Measurements from ENCODE around the gene GRB2. TPM values are rescaled to one million over a fixed set of nuclear protein-coding genes. Genes with fewer than 3 reads are reported as not detected.

The GRB2 gene
- total and polyA plus RNA-seq, 12 donors = 23.5 to 85.5 (median 52.0) TPM

- Histone ChIP-seq H3K36me3 (no peaks in the 10 kb centered on the region), H3K27ac (peak overlapping the region in 4 of 10 donors; percentile 33 to 64 (median 50)), H3K4me3 (no peak overlapping the region), H3K27me3 (no peaks in the 10 kb centered on the region), H3K9me3 (no peaks in the 10 kb centered on the region), H3K4me1 (peaks cover 0 to 19% (median 10%) of the 10 kb centered on the region in 9 donors)
- ATAC-seq = peak; percentile 11 to 83 (median 80)
- WGBS, 2 donors = 42 to 43% methylated on average over 9 of the region's 9 CpGs
- intact Hi-C loops (cut with DNase I) = loop anchor here in 2 of 10 donors (10.0 kb wide), 2 partner anchors 302 to 328 kb away; no protein-coding TSS in a partner anchor
- peak in 1 of 2 donors; percentile 16 for DNase-seq
- no peak for TF ChIP-seq CTCF (IDR thresholded peaks at IDR 0.05)
These were observed 11.6 kb upstream of the GRB2 start for GRCh38 chr17:75417054-75417580.

- Histone ChIP-seq H3K4me3 (no peak overlapping the region), H3K36me3 (no peaks in the 10 kb centered on the region), H3K27ac (no peak overlapping the region), H3K27me3 (no peaks in the 10 kb centered on the region), H3K4me1 (peaks cover 0 to 19% (median 11%) of the 10 kb centered on the region in 9 donors), H3K9me3 (no peaks in the 10 kb centered on the region)
- ATAC-seq = peak in 1 of 8 donors; percentile 39
- intact Hi-C loops (cut with DNase I) = loop anchor here in 2 of 10 donors (10.0 kb wide), 2 partner anchors 301 to 329 kb away; no protein-coding TSS in a partner anchor
- TF ChIP-seq CTCF (IDR thresholded peaks at IDR 0.05) = no peak
- 93 to 94% methylated on average over 9 of the region's 9 CpGs for WGBS, 2 donors
- no peak for DNase-seq
These were observed 10.5 kb upstream of the GRB2 start for GRCh38 chr17:75416006-75416405.

- no peak overlapping the region for H3K27ac ChIP-seq
- DNase-seq (no peak), ATAC-seq (no peak)
- intact Hi-C loops (cut with DNase I) = loop anchor here in 4 of 10 donors (5.0 to 10.0 kb wide), 3 partner anchors 142 to 330 kb away; partner anchors contain the start of gene MIF4GD (in 2 of the 4)
- H3K4me3 ChIP-seq = no peak overlapping the region
- no peaks in the 10 kb centered on the region for H3K36me3 ChIP-seq
- no peaks in the 10 kb centered on the region for H3K27me3 ChIP-seq
- WGBS, 2 donors = 83 to 86% methylated on average over 1 of the region's 1 CpG
- H3K9me3 ChIP-seq = no peaks in the 10 kb centered on the region
- no peak for TF ChIP-seq CTCF (IDR thresholded peaks at IDR 0.05)
- H3K4me1 ChIP-seq = peaks cover 0 to 19% (median 11%) of the 10 kb centered on the region in 9 donors
These were observed 9.0 kb upstream of the GRB2 start for GRCh38 chr17:75414488-75414887.

- peak; percentile 50 to 88 (median 82) for TF ChIP-seq CTCF (IDR thresholded peaks at IDR 0.05)
- H3K9me3 ChIP-seq = no peaks in the 10 kb centered on the region
- intact Hi-C loops (cut with DNase I) = loop anchor here in 6 of 10 donors (1.0 to 10.0 kb wide), 5 partner anchors 89 to 332 kb away; partner anchors contain the start of gene MIF4GD (in 2 of the 6)
- ATAC-seq (peak in 6 of 8 donors; percentile 58 to 77 (median 70)), DNase-seq (peak; percentile 30 to 61)
- H3K4me3 ChIP-seq = peak overlapping the region in 4 of 10 donors; percentile 9 to 27 (median 22)
- H3K36me3 ChIP-seq = no peaks in the 10 kb centered on the region
- 2% methylated on average over 8 of the region's 8 CpGs for WGBS, 2 donors
- H3K4me1 ChIP-seq = peaks cover 0 to 19% (median 11%) of the 10 kb centered on the region in 9 donors
- H3K27me3 ChIP-seq = no peaks in the 10 kb centered on the region
- no peak overlapping the region for H3K27ac ChIP-seq
These were observed 7.2 kb upstream of the GRB2 start for GRCh38 chr17:75412455-75413317.
